Midbrain (tissue), 1 donor: Measurements from ENCODE around the gene MED14.

ENCODE experiments used
- DNase-seq: peaks from one replicate; lab custom pipeline; 2025; lab: John Stamatoyannopoulos, UW

Gene MED14

DNA sequence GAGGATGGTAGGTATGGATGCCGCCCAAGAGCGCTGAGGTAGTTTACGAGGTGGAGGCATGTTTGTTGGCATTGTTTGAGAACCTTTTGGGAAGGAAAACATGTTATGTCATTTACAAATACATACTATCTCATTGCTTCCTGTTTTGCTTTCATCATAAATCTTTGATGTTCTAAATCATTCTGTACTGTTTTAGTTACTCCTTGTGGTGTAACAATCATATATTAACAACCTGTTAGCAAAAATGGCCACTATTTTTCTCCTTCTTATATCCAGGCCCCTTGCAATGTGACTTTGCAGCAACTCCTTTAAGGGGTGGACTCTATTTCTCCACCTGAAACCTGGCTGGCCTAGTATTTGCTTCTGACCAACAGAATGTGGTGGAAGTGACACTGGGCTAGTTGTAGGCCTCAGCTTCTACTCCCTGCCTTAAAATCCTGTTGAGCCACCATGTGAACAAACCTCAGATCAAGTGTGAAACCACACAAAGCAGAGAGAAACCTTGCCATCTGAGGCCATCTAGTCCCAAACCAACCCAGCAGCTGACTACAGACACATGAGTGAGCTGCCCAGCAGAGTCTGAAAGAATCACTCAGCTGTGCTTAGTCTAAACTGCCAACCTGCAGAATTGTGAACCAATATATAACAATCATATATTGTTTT lies 72.1 kb downstream of the MED14 start:
- DNase-seq = no peak

DNA sequence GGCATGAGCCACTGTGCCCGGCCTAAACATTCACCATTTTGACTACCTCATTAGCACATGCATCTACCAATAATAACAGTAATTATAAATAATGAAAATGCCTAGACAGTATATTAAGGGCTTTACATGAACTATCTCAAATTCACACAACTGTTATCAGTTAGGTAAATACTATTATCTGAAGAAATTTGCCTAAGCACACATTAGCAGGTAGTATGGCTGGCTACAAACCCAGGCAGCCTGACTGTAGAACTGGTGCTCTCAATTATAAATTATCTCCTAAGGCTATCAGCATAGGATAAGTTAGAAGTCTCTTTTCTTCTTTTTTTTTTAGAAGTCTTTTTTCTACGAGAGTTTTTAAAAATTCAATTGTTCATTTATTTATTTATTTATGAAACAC lies 73.9 kb downstream of the MED14 start:
- DNase-seq = no peak

GRCh38 chrX:40660381-40660780 lies 75.0 kb downstream of the MED14 start:
- no peak for DNase-seq

DNA sequence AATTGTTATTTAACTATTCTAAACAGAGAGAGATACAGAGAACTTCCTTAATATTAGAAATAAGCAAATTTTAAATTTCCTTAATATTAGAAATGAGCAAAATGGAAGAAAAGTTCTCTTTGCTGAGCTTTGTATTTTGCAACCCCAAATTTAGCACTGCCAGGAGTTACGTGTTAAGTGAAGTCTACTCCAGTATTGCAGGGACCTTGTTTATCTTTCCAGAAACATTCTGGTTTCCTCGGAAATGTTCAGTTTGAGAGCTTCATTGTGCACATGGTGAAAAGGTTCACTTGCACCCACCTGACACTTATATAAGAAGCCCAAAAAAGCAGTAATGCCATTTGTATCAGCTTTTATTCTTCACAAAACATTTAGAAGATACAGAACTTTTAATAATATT lies 81.8 kb downstream of the MED14 start:
- DNase-seq = no peak

- no peak for DNase-seq
Observed at GRCh38 chrX:40652664-40653063, 82.7 kb downstream of the MED14 start.

- peak; percentile 83 for DNase-seq
Observed at GRCh38 chrX:40651620-40652223, 83.6 kb downstream of the MED14 start.

- DNase-seq = peak; percentile 84
Observed at GRCh38 chrX:40647307-40648197, 87.8 kb downstream of the MED14 start, which contains the start of gene CXorf38. Gene CXorf38, minus strand, starts transcription at chrX:40647561. Its CDS starts 41 bp downstream, at chrX:40647520.

DNA sequence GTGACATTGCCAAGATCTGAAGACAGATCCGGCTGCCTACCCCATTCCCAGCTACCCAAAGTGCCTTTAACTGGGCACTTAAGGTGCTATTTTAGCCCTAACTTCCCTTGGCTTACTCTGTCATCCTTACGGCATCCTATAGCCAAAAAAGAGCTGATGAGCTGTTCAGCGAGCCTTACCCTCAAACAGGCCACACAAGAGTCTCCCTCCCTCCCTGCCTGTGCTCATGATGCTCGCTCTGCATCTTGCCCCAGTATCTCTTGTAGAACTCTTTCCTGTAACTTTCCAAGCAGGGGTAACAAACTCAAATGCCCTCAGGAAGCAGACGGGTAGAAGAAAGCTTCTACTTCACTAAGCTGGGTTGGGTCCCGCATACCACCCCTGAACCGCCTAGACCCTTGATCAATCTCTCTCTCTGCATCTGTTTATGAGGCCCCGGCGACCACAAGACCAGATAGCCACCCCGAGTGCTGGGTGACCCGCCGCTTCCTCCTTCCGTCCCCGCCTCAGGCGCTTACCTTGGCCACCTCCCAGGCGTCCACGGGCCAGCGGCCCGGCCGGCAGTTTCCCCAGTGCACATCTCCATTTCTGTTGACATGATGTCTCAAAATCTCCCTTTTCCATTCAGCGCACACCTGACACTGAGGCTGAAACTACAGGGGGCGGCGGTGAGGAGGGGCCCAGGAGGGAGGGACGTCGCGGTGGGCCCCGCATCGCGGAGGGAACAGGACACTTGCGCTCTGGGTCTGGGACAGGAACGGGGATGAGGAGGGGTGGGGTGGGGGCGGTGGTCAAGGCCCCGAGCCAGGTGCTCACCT lies 88.6 kb downstream of the MED14 start:
- DNase-seq = peak; percentile 8

DNA sequence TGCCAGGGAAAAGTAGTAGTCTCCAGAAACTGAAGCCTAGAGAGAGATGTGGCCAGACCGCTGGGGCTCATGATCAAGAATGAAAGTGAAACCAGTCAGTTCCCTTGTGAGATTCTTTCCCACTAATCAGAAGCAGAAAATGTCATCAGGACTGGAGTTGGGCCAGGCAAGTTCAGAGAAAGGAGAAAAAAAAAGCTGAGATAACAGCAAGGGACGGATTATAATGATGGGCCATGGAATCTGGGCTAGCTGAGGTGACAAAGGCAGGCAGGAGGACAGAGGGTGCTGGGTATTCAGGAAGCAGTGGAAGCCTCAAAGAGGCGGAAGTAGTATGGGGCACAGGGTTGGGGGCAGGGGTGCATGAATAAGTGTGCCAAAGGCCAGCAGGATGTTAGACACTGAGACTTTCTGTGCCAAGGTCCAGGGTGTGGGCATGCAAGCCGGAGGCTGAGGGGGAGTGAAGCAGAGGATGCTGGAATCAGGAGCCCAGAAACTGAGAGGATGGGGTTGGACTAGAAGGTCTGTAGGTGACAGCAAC lies 90.5 kb downstream of the MED14 start:
- peak; percentile 29 for DNase-seq

DNA sequence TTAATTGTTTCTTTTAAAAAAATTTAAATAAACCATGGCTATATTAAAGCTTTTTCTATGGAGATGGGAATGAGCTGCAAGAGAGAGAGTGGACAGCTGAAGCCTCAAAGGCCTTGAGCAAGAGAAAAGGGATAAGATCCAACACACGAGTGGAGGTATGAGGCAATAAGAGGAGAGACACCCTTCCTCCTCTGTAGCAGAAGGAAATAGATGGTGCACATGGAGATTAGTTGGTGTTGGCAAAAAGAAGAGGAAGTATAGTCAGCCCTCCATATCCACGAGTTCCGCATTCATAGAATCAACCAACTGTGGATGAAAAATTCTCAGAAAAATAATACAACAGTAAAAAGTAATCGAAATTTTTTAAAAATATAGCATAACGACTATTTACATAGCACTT lies 91.2 kb downstream of the MED14 start:
- peak; percentile 5 for DNase-seq

DNA sequence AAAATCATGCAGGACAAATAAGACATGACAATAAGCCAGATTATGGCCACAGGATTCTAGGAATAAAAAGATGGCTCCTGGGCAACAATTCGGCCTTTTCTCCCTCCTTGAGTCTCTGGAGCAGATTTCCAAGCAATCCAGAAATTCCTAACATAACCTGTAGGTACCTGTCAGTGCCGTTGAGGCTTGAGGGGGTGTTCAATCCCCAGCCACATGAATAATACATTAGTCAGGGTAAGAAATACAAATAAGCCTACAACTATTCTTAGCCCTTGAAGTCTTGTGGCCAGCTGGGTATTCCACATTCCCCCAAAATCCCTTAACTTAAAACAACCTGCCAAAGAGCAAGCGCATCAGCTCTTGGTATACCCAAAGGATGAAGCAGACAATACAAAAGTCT lies 97.7 kb downstream of the MED14 start:
- DNase-seq = no peak

GRCh38 chrX:40632199-40632598 lies 103.1 kb downstream of the MED14 start:
- DNase-seq = no peak

- DNase-seq = no peak
Observed at GRCh38 chrX:40628506-40628905, 106.8 kb downstream of the MED14 start.

GRCh38 chrX:40625294-40625693 lies 110.0 kb downstream of the MED14 start:
- DNase-seq = no peak

DNA sequence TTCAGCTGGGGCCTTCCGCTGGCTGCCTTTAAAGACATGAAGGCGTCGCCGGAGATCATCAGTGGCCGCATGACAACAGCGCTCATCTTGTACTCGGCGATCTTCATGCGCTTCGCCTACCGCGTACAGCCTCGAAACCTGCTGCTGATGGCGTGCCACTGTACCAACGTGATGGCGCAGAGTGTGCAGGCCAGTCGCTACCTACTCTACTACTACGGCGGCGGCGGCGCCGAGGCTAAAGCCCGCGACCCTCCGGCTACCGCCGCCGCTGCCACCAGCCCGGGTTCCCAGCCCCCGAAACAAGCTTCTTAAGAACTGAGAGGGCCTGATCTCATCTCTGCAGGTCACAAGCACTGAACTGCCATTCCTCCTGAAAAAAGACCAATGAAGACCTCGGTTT lies 111.7 kb downstream of the MED14 start:
- no peak for DNase-seq

- no peak for DNase-seq
Observed at GRCh38 chrX:40623139-40623536, 112.2 kb downstream of the MED14 start, which contains the start of gene MPC1L. Gene MPC1L, plus strand, starts transcription at chrX:40623428. Its CDS starts 138 bp downstream, at chrX:40623566.

GRCh38 chrX:40622479-40623138 lies 112.7 kb downstream of the MED14 start:
- DNase-seq = no peak

DNA sequence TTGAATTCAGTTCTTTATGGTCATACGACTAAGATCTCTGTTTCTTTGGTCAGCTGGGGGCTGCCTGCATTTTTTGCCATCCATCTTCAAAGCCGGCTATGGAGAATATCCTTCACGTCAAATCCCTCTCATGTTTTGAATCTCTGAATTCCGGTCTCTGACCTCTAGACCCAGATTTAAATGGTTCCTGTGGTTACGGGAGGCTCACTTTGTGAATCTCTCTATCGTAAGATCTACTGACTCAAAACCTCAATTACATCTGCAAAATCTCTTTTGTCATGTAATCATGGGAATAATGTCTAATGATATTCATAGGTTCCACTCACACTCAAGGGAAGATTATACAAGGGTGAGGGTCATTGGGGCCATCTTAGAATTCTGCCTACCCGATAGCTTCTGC lies 117.8 kb downstream of the MED14 start:
- no peak for DNase-seq

DNA sequence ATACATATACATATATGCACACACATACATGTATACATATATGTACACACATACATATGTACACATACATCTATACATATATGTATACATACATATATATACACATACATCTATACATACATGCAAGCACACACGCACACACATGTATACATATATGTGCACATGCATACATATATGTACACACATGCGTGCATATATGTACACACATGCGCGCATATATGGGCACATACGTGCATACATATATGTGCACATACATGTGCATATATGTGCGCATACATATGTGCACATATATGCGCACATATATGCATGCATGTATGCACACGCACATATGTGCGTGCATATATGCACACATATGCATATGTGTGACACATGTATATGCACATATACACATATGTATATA lies 119.4 kb downstream of the MED14 start:
- no peak for DNase-seq

DNA sequence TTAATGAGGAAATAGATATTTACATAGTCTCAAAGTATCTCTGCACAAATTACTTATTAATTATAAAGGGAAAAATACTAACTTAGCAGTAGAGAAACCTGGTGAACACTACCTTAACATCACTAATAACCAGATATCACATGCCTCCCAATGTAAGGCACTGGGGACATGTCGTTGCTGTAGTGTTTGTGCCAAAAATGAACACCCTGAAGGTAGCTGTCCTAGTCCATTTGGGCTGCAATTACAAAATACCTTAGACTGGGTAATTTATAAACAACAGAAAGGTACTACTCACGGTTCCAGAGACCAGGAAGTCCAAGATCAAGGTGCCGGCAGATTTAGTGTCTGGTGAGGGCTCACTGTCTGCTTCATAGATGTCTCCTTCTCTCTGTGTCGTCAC lies 122.8 kb downstream of the MED14 start:
- DNase-seq = no peak

DNA sequence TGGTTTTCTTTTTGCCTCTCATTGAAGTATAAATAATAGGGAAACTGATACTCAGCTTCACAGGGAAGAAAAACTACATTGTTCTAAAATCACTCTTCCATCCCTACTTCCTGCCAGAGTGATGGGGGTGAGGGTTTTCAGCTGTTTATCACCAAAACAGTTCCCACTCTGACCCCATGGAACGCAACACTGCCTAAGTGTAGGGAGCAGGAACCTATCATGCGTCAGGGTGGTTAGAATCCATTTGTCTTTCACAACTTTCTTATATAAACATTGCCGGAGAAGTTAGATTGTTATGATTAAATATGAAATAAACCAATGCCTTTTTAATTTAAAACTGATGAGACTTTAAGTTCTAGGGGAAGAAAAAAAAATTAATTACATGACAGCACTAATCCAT lies 128.0 kb downstream of the MED14 start:
- no peak for DNase-seq
